ENCODE measurements around the gene OR51S1.
"Not testable (repeated sequence)": the region's sequence is repeated elsewhere in the genome, so short reads cannot be mapped to it uniquely, and the experiment has no call there.

Gene OR51S1
- total RNA-seq: 0 reads per million in 3 experiments

GRCh38 chr11:4848908-4849532 is at the start of gene OR51S1:
OR51S1 (minus strand) TSS chr11:4849208; CDS start chr11:4849208, 0 bp downstream.
- DNase-seq: no peak

GRCh38 chr11:4891996-4892640 is 43.1 kb upstream of the OR51S1 start:
- no peak for DNase-seq

GRCh38 chr11:4890279-4890678 is 41.3 kb upstream of the OR51S1 start:
- DNase-seq: no peak

- DNase-seq: no peak
These were observed 38.6 kb upstream of the OR51S1 start for GRCh38 chr11:4887591-4887990.

- no peak for DNase-seq
These were observed 37.2 kb upstream of the OR51S1 start for GRCh38 chr11:4886186-4886585.

- no peak for DNase-seq
These were observed 35.4 kb upstream of the OR51S1 start for GRCh38 chr11:4884361-4884760.

- no peak for DNase-seq
These were observed 33.5 kb upstream of the OR51S1 start for GRCh38 chr11:4882543-4882942.

GRCh38 chr11:4881860-4882500 is 33.0 kb upstream of the OR51S1 start, which contains the start of gene OR51T1:
OR51T1 (plus strand) TSS chr11:4881900; CDS start chr11:4881900, 0 bp downstream.
- no peak for DNase-seq

GRCh38 chr11:4881188-4881587 is 32.2 kb upstream of the OR51S1 start:
- DNase-seq: no peak

- DNase-seq: no peak
These were observed 16.8 kb upstream of the OR51S1 start for GRCh38 chr11:4865855-4866254.

GRCh38 chr11:4863876-4864275 is 14.9 kb upstream of the OR51S1 start:
- no peak for DNase-seq

- DNase-seq: no peak
These were observed 13.6 kb upstream of the OR51S1 start for GRCh38 chr11:4862447-4863236.

GRCh38 chr11:4854286-4854685 is 5.3 kb upstream of the OR51S1 start:
- not testable (repeated sequence) for DNase-seq

- DNase-seq: no peak
These were observed 2.0 kb upstream of the OR51S1 start for GRCh38 chr11:4851033-4851432.

- DNase-seq: no peak
These were observed 9.0 kb downstream of the OR51S1 start for GRCh38 chr11:4839851-4840549.

GRCh38 chr11:4830909-4831308 is 18.1 kb downstream of the OR51S1 start:
- no peak for DNase-seq

GRCh38 chr11:4830346-4830745 is 18.7 kb downstream of the OR51S1 start:
- DNase-seq: no peak

GRCh38 chr11:4826425-4826824 is 22.6 kb downstream of the OR51S1 start:
- no peak for DNase-seq

GRCh38 chr11:4825132-4825531 is 23.9 kb downstream of the OR51S1 start:
- no peak for DNase-seq

- DNase-seq: no peak
These were observed 28.0 kb downstream of the OR51S1 start, which contains the start of gene OR51F2 for GRCh38 chr11:4821021-4821420. OR51F2 (plus strand) TSS chr11:4821321; CDS start chr11:4821422, 101 bp downstream.

GRCh38 chr11:4809246-4809645 is 39.8 kb downstream of the OR51S1 start:
- DNase-seq: no peak

- no peak for DNase-seq
These were observed 40.5 kb downstream of the OR51S1 start for GRCh38 chr11:4808476-4808875.

Measured in central memory CD4-positive, alpha-beta T cell (primary cell).